Transverse colon (tissue), 4 donors: Measurements from ENCODE around the gene TMEM220. TPM values are rescaled to one million over a fixed set of nuclear protein-coding genes. Genes with fewer than 3 reads are reported as not detected.

Experiments used
- DNase-seq: peaks from one replicate; pipeline ENCODE4 v3.0.0-alpha.2; 2019
- H3K27ac ChIP-seq, 4 donors: fragments of 200-600 bp; sonication (generic); 2 replicates each; pipeline ENCODE4 v1.5.1; 2016 to 2018; ENCODE audit warnings: inconsistent platforms in 4 of 4
- H3K27me3 ChIP-seq: fragments of 200-600 bp; sonication (generic); 2 replicates; pipeline ENCODE4 v1.5.1; 2017; ENCODE audit warnings: inconsistent platforms
- H3K36me3 ChIP-seq, 4 donors: fragments of 200-600 bp; sonication (generic); 2 replicates each; pipeline ENCODE4 v1.5.1; 2017 to 2019; ENCODE audit warnings: inconsistent platforms in 4 of 4
- H3K4me1 ChIP-seq, 4 donors: fragments of 200-600 bp; sonication (generic); 2 replicates each; pipeline ENCODE4 v1.5.1; 2017 to 2020; ENCODE audit warnings: inconsistent platforms in 4 of 4
- H3K4me3 ChIP-seq, 4 donors: fragments of 200-600 bp; sonication (generic); 1 replicate in 1 of 4; 2 replicates in 3 of 4; pipeline versions ENCODE4 v1.5.1 to v1.6.1; 2017 to 2019; ENCODE audit warnings: inconsistent platforms in 4 of 4
- H3K9me3 ChIP-seq, 2 donors: fragments of 200-600 bp; sonication (generic); 2 replicates each; pipeline ENCODE4 v1.5.1; 2017 to 2019; ENCODE audit warnings: inconsistent platforms in 2 of 2
- CTCF ChIP-seq, 5 experiments: fragments of 200-600 bp in 3 of 5; fragments of 450-650 bp in 2 of 5; sonication (generic) in 3 of 5; IDR thresholded peaks; 1 replicate in 2 of 5; 2 replicates in 3 of 5; pipeline ENCODE4 v1.5.1; 2016 to 2017; ENCODE audit warnings: antibody characterized with exemption in 5 of 5, inconsistent platforms in 3 of 5, mild to moderate bottlenecking in 2 of 5, moderate library complexity in 1 of 5
- EP300 ChIP-seq: sonication (generic); formaldehyde crosslinking; IDR thresholded peaks from one replicate; pipeline ENCODE4 v1.6.1; 2017; ENCODE audit warnings: antibody characterized with exemption, low read depth
- POLR2A ChIP-seq: fragments of 450-650 bp; IDR thresholded peaks from one replicate; pipeline ENCODE4 v1.6.1; 2016; ENCODE audit warnings: antibody characterized with exemption, mild to moderate bottlenecking, moderate library complexity
- POLR2AphosphoS5 ChIP-seq, 3 donors: sonication (generic); formaldehyde crosslinking; IDR thresholded peaks; one replicate each; pipeline ENCODE4 v1.6.1; 2016; ENCODE audit warnings: antibody characterized with exemption in 3 of 3
- WGBS, 2 donors: methylation state at CpG; one replicate each; pipeline ENCODE4 v1.1.5; 2018; ENCODE audit warnings: low coverage in 1 of 2; 5-methylcytosine and 5-hydroxymethylcytosine counted together
- in situ Hi-C, 4 donors: fragments of 200-750 bp; cut with MboI; loops; one replicate each; pipeline versions ENCODE4 v1.15.0 to v1.15.1; 2017; ENCODE audit warnings: low sequenced_read_pairs in 3 of 4, low pct_ligation_motif_present in 1 of 4, low pct_unique_long_range_greater_than_20kb in 1 of 4
- intact Hi-C: fragments of 100-400 bp; cut with DNase I; formaldehyde crosslinking; loops from one replicate; pipeline ENCODE4 v1.15.1; 2023; ENCODE audit warnings: low total_unique reads
- total RNA-seq, 4 donors: library from RNA; depleted of rRNA; stranded (reverse); fragments of >200 nt; gene quantifications; one replicate each; pipeline ENCODE4 v1.1.0, GENCODE V29; 2016

The TMEM220 gene
- total RNA-seq, 4 donors from 2014 or later: 2.4 to 18.2 (median 8.1) TPM; not detected in 1

DNA sequence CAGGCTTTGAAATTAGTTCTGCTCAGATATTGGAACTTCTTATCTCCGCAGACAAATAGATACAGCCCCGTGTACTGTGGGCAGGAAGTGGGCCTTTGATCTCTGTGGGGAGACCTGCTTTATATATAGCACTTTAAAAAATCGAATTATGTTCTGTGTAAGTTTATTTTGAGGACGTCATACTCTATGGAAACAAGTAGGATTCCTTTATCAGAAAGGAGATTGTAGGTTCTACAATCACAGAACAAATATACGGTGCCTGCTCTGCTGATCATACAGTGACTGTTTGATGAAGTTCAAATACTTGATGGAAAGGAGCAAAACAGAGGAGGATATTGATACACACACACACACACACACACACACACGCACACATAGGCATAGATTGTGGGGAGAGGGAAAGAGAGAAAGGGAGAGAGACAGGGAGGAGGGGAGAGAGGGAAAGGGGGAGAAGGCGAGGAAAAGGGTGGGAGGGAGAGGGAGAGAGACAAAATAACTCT lies 14.7 kb upstream of the TMEM220 start:
- H3K27me3 ChIP-seq: no peaks in the 10 kb centered on the region
- H3K27ac ChIP-seq: peak overlapping the region; percentile 14 to 49 (median 41)
- no peaks in the 10 kb centered on the region for H3K36me3 ChIP-seq
- H3K4me3 ChIP-seq: no peak overlapping the region
- WGBS, 2 donors: 38 to 44% methylated on average over 6 to 7 of the region's 7 CpGs
- H3K9me3 ChIP-seq: no peaks in the 10 kb centered on the region
- DNase-seq: no peak
- in situ Hi-C loops (loop anchor here in 2 of 4 donors (10.0 to 25.0 kb wide), 2 partner anchors 100 to 868 kb away; no protein-coding TSS in a partner anchor), intact Hi-C loops (no loop called here)
- no peak for TF ChIP-seq EP300
- no peak for TF ChIP-seq POLR2AphosphoS5 (IDR thresholded peaks at IDR 0.05)
- no peak for TF ChIP-seq CTCF (IDR thresholded peaks at IDR 0.05)
- no peak for TF ChIP-seq POLR2A
- peaks cover 4 to 21% (median 12%) of the 10 kb centered on the region in 4 donors for H3K4me1 ChIP-seq

- in situ Hi-C loops (loop anchor here in 2 of 4 donors (10.0 to 25.0 kb wide), 2 partner anchors 101 to 869 kb away; no protein-coding TSS in a partner anchor), intact Hi-C loops (no loop called here)
- Histone ChIP-seq H3K36me3 (no peaks in the 10 kb centered on the region), H3K9me3 (no peaks in the 10 kb centered on the region), H3K27me3 (no peaks in the 10 kb centered on the region), H3K4me1 (peaks cover 6 to 24% (median 14%) of the 10 kb centered on the region in 4 donors), H3K27ac (peak overlapping the region in 1 of 4 donors; percentile 39), H3K4me3 (no peak overlapping the region)
- DNase-seq: no peak
- 48 to 56% methylated on average over 6 to 8 of the region's 8 CpGs for WGBS, 2 donors
- TF ChIP-seq EP300 (no peak), CTCF (IDR thresholded peaks at IDR 0.05) (no peak), POLR2A (no peak), POLR2AphosphoS5 (IDR thresholded peaks at IDR 0.05) (no peak)
Observed at GRCh38 chr17:10743316-10744009, 13.6 kb upstream of the TMEM220 start.

DNA sequence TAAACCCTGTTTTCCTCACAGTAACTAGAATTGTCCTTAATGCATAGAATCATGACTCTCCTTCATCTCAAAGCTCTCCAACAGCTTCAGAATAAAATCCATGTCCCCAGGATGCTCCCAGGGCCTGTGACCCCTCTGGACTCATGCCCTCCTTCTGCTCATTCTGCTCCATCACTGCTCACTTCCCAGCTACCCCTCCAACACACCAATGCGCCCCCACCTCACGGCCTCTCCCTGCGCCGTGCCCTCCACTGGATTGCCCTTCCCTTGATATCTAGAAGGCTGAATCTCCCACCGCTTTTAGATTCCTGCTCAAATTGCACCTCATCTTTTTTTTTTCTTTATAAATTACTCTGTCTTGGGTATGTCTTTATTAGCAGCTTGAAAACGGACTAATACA lies 12.6 kb upstream of the TMEM220 start:
- no peaks in the 10 kb centered on the region for H3K9me3 ChIP-seq
- no peak overlapping the region for H3K4me3 ChIP-seq
- intact Hi-C loops: no loop called here
- H3K4me1 ChIP-seq: peaks cover 15 to 35% (median 23%) of the 10 kb centered on the region in 4 donors
- no peak overlapping the region for H3K27ac ChIP-seq
- H3K27me3 ChIP-seq: no peaks in the 10 kb centered on the region
- H3K36me3 ChIP-seq: no peaks in the 10 kb centered on the region
- TF ChIP-seq POLR2AphosphoS5 (IDR thresholded peaks at IDR 0.05): no peak
- no peak for TF ChIP-seq CTCF (IDR thresholded peaks at IDR 0.05)
- no peak for TF ChIP-seq EP300
- TF ChIP-seq POLR2A: no peak
- in situ Hi-C loops: loop anchor here in 2 of 4 donors (10.0 to 25.0 kb wide), 2 partner anchors 102 to 870 kb away; no protein-coding TSS in a partner anchor
- no peak for DNase-seq
- WGBS, 2 donors: 88 to 100% methylated on average over 5 to 6 of the region's 6 CpGs

- intact Hi-C loops: no loop called here
- Histone ChIP-seq H3K4me3 (no peak overlapping the region), H3K27ac (no peak overlapping the region), H3K9me3 (no peaks in the 10 kb centered on the region), H3K4me1 (peaks cover 15 to 39% (median 25%) of the 10 kb centered on the region in 4 donors), H3K36me3 (no peaks in the 10 kb centered on the region), H3K27me3 (no peaks in the 10 kb centered on the region)
- DNase-seq: no peak
- in situ Hi-C loops: loop anchor here in 2 of 4 donors (10.0 to 25.0 kb wide), 2 partner anchors 103 to 871 kb away; no protein-coding TSS in a partner anchor
- WGBS, 2 donors: 85 to 91% methylated on average over 2 to 10 of the region's 10 CpGs
- TF ChIP-seq POLR2A (no peak), POLR2AphosphoS5 (IDR thresholded peaks at IDR 0.05) (no peak), EP300 (no peak), CTCF (IDR thresholded peaks at IDR 0.05) (no peak)
Observed at GRCh38 chr17:10741416-10742135, 11.8 kb upstream of the TMEM220 start.
